SIG-M5 treated with dmso at 0.1 percent for 504 hours (cell line): ENCODE results near the gene CALD1.

Experiments used
- DNase-seq: peaks from one replicate; lab custom pipeline; 2025; ENCODE audit not compliant: unreplicated experiment; lab: John Stamatoyannopoulos, UW

The CALD1 gene, protein sequence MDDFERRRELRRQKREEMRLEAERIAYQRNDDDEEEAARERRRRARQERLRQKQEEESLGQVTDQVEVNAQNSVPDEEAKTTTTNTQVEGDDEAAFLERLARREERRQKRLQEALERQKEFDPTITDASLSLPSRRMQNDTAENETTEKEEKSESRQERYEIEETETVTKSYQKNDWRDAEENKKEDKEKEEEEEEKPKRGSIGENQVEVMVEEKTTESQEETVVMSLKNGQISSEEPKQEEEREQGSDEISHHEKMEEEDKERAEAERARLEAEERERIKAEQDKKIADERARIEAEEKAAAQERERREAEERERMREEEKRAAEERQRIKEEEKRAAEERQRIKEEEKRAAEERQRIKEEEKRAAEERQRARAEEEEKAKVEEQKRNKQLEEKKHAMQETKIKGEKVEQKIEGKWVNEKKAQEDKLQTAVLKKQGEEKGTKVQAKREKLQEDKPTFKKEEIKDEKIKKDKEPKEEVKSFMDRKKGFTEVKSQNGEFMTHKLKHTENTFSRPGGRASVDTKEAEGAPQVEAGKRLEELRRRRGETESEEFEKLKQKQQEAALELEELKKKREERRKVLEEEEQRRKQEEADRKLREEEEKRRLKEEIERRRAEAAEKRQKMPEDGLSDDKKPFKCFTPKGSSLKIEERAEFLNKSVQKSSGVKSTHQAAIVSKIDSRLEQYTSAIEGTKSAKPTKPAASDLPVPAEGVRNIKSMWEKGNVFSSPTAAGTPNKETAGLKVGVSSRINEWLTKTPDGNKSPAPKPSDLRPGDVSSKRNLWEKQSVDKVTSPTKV

DNA sequence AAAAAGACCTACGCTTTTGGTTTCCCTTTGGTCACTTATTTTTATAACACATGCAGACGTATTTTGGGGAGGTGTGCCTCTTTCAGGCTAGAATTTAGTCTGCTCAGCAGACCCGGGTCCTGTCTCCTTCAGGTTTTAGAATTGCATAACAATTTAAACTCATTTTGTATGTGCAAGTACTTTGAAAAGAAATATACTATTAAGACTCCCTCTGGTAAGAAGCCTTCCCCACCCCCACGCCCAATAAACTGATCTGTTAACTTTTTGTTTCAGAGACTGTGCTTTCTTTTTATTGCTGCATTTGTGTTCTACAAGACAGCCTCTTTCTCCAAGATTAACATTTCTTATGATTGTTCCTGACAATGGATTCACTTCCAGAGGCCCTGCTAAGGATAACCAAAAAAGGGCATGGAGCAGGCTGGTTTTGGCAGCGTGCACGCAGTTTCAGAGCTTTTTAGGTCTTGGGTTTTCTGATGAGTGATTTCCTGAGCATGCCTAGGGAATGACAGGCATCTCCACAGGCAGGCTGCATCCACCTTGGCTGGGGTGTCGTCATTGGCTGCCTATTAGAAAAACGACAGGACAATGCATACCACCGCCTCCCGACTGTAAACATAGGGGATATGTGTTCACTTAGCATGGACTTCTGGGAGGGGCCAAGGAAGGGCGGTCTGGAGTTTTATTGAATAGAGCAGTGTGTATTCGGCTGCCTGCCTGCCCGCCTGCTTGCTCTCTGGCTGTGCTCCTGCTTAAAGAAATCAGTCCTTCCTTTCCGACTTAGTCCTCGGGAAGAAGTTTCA is at the start of gene CALD1:
CALD1 (plus strand) TSS at position 694 of the 800 bp plus-strand sequence. CDS start 88,100 bp downstream, outside the sequence.
- no peak for DNase-seq

GRCh38 chr7:134729895-134730294 is 49.5 kb upstream of the CALD1 start:
- DNase-seq, result no peak

GRCh38 chr7:134730411-134730829 is 49.0 kb upstream of the CALD1 start:
- DNase-seq, result no peak

GRCh38 chr7:134731616-134732015 is 47.8 kb upstream of the CALD1 start:
- no peak for DNase-seq

GRCh38 chr7:134732728-134733127 is 46.7 kb upstream of the CALD1 start:
- DNase-seq, result no peak

GRCh38 chr7:134736381-134736780 is 43.1 kb upstream of the CALD1 start:
- DNase-seq, result no peak

- DNase-seq, result peak; percentile 61
Measured at GRCh38 chr7:134737566-134738345, 41.7 kb upstream of the CALD1 start.

- no peak for DNase-seq
Measured at GRCh38 chr7:134739362-134739761, 40.1 kb upstream of the CALD1 start.

DNA sequence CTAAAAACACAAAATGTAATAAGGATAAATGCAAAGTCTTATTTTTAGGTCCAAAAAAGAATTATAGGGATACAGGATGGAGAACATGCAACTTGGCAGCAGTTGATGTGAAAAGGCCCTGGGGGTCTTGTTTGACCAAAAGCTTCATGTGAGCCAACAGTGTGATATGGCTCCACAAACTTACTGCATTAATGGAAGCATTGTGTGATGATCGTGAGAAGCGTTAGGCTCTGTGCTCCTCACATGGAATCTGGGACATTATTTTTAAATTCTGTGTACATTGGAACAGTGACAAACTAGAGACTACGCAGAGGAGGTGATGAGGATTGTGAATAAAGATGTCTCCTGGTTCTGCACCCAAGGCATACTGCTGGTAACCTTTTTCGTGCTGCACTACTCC is 39.1 kb upstream of the CALD1 start:
- DNase-seq, result no peak

DNA sequence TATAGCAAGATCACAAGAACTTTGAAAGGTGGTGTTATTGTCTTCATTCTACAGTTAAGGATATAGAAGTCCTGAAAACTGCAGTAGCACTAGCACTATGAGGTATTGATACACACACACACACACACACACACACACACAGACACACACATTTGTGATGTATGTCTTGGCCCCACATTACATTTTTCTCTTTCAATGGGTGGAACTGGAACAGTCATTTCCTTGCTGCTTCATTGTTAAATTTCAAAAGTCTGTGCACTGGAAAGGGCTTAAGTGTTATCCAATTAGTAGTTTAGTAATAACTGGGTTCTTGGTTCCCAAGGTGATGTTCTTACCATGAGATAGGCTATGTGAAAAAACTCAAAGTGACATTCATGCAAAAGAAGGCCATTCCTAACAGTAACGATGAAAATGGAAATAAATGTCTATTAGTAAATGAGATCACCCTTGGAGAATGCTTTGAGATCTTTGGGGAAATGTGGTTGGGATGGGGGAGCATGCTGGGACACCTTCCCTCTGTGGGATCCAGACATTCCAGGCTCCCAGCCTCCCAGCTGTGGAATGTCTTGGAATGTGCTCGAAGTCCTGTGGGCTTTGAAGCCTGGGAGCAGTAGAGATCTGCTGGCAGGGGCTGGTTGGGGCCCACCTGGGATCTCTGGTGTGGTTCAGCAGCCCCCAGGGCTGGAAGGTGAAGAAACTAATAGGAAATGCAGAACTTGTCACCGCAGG is 37.4 kb upstream of the CALD1 start:
- DNase-seq, result no peak

- no peak for DNase-seq
Measured at GRCh38 chr7:134742688-134743350, 36.6 kb upstream of the CALD1 start.

DNA sequence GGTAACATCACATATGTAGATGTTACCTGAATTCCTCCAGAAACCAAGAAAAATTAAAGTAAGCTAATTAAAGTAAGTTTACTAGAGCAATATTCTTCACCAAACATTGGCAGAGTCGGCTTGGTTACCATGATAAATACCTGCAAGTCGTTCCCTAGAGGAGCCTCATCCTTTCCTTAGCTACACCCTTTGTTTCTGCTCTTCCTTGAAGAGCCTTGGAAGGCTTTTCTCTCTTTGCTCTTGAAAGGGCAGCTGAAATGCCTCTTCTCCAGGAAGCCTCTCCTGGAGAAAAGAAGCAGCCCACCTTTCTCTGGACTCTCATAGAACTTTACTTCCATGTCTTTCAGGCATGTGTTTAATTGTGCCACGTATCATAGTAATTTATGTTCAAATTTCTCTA is 34.9 kb upstream of the CALD1 start:
- no peak for DNase-seq

DNA sequence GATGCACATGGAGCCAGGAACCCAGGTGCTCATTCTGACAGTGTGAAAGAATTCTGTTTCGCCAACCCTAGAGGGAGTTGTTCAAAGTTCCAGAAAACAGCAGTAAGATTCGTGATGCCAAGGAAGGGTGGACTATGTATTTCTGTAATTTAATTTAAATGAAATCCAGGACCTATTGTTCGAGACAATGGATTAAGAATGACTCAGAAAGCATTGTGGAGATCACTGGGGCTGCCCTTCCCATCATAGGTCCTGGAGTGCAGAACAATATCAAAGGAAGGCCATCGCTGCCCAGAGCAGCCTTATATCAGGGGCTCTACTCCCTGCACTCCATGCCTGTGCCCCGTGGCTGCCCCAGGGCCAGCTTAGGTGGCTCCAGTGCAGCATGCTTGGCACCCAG is 32.1 kb upstream of the CALD1 start:
- no peak for DNase-seq

- DNase-seq, result peak; percentile 8
Measured at GRCh38 chr7:134750083-134751062, 29.1 kb upstream of the CALD1 start.

DNA sequence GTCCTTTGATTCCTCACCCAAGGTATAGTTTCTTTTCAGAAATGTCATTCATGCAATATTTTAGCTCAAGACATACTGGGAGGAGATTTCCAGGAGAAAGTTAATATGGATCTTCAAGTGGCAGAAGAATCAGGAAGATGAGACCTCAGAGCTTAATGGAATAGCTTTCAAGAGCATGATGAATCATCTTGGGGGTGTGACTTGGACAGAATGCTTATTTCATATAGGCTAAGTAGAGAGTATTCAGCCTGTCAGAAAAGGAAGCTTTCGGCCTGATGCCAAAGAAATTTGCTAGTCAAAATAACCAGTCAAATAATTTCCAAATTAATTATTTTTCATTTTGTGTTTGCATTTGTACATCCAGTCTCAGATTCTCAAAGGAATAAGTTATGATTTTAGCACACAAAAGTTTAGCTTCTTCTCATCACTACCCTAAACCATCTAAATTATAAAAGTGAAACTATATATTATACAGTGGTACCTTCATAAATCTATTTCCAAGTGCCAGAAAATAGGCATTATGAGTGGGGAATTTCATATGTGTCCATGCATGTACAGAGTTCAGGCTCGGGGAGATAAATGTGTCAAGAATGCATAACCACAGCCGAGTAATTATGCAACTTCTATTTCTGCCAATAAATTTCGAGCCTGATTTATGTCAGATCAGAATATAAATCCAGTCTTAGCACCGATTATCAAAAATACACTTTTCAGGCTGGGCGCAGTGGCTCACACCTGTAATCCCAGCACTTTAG is 27.3 kb upstream of the CALD1 start:
- DNase-seq, result no peak

- DNase-seq, result no peak
Measured at GRCh38 chr7:134755422-134756022, 23.9 kb upstream of the CALD1 start.

DNA sequence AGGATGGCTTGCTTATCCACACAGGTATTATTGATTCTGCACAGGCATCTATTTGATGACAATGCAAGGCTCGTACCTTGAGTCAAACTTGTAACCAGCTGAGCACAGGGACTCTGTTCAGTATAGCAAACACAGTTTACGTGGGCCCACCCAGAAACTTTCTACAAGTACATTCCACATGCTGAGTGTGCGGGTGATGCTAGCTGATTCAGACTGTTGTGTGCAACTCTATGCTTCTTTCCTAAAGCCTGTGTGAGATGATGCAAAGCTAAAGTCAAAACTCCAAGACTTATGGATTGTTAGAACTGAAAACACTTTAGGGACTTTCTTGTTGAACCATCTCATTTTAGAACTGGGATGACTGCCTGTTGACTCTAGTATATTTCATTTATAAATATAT is 21.5 kb upstream of the CALD1 start:
- DNase-seq, result no peak
